ENCODE data around the gene MRPS23. TPM values are rescaled to one million over a fixed set of nuclear protein-coding genes. Genes with fewer than 3 reads are reported as not detected.

MRPS23 gene
- total RNA-seq, 6 experiments from 2014 or later = 47.0 to 62.5 (median 56.4) TPM

DNA sequence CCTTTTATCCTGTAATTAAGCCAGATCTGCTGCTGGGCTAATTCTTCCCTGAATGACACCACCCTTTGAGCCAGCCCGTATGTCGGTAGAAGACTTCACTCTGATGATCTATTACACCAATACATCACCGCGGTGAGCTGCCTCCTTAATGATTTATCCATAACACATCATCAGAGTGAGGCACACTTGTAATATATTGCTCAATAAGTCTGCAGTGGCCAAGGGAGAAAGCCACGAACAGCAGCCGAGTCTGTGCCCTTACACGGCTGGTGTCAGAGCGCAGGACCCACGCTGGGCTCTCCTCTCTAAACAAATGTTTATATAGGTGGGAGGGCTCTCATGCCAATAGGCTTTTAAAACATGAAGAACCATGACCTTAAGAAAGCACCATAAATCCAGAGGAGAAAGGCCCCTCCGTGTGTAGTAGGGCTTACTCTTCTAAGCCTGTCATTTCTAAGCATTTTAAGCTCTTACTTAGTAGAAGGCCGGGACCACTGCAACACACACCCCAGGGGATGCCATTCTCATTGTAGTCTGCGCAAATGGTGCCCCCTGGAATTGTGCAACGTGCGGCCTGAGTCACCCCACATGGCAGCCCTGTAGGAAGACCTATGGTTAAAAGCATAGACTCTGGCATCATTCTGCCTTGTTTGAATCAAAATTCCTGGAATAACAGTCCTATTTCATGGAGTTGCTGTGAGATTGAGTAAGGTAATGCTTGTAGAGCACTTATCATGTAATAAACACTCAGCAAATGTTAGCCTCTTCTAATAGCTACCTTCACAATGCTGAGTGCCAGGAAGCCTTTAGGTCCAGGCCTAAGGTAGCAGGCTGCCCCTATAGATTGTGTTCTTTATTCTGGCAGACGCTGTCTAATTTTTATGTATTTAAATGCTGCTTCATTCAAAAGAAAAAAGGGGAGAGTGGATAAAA is 26.1 kb downstream of the MRPS23 start:
- no peak for DNase-seq
- Mint-ChIP-seq H3K9me3 (no peaks in the 10 kb centered on the region), H3K4me3 (no peak overlapping the region)

DNA sequence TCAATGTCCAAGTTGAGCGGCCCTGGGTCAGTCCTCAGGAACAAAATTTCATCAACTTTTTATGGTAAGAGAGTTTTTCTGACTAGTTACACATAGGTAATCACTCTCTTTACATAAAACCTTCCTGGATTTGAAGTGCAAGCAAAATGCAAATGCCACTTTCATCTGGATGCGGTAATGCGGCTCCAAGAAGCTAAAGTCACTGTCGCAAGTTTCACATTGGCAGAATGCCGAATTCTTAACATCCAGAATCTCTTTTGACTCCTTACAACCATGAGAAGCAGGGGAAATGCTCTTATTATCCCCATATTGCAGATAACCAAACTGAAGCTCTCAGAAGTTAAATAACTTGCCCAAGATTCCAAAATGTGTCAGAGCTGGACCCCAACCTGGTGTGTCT is 30.0 kb downstream of the MRPS23 start:
- H3K36me3 Mint-ChIP-seq (ENCODE audit: low read depth) = no peaks in the 10 kb centered on the region
- H3K27me3 Mint-ChIP-seq (ENCODE audit: insufficient read depth) = peaks cover 29% of the 10 kb centered on the region
- no peak overlapping the region for H3K27ac Mint-ChIP-seq
- H3K9me3 Mint-ChIP-seq = no peaks in the 10 kb centered on the region
- no peak overlapping the region for H3K4me3 Mint-ChIP-seq
- no peak for DNase-seq
- no peaks in the 10 kb centered on the region for H3K4me1 Mint-ChIP-seq (ENCODE audit: low read depth)
- TF ChIP-seq, protein P1, sequence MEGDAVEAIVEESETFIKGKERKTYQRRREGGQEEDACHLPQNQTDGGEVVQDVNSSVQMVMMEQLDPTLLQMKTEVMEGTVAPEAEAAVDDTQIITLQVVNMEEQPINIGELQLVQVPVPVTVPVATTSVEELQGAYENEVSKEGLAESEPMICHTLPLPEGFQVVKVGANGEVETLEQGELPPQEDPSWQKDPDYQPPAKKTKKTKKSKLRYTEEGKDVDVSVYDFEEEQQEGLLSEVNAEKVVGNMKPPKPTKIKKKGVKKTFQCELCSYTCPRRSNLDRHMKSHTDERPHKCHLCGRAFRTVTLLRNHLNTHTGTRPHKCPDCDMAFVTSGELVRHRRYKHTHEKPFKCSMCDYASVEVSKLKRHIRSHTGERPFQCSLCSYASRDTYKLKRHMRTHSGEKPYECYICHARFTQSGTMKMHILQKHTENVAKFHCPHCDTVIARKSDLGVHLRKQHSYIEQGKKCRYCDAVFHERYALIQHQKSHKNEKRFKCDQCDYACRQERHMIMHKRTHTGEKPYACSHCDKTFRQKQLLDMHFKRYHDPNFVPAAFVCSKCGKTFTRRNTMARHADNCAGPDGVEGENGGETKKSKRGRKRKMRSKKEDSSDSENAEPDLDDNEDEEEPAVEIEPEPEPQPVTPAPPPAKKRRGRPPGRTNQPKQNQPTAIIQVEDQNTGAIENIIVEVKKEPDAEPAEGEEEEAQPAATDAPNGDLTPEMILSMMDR (IDR thresholded peaks at IDR 0.05) = no peak

More for the DNA sequence above, 26.1 kb downstream of the MRPS23 start:
- Mint-ChIP-seq H3K36me3 (ENCODE audit: low read depth) (no peaks in the 10 kb centered on the region), H3K27ac (no peak overlapping the region), H3K27me3 (ENCODE audit: insufficient read depth) (peaks cover 10% of the 10 kb centered on the region), H3K4me1 (ENCODE audit: low read depth) (no peaks in the 10 kb centered on the region)
- TF ChIP-seq, protein P1 (IDR thresholded peaks at IDR 0.05) = no peak

DNA sequence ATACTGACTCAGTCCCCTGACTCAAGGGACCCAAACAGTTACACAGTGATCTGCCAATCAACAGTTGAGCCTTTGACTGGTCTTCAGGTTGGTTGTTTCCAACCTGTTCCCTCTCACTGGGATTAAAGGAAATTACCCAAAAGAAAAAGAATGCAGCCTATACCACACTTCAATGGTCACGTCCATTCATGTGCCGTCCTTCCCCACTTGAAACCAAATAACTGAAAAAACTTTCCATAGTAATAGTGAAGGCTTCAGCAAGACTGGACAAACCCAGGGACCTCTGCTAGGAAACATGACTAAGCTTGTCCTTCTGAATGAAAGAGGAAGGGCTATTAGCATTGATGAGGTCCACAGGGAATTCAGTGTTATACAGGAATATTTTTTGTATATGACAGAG is 30.6 kb downstream of the MRPS23 start:
- Mint-ChIP-seq H3K36me3 (ENCODE audit: low read depth) (no peaks in the 10 kb centered on the region), H3K4me3 (no peak overlapping the region), H3K4me1 (ENCODE audit: low read depth) (no peaks in the 10 kb centered on the region), H3K9me3 (no peaks in the 10 kb centered on the region), H3K27ac (no peak overlapping the region), H3K27me3 (ENCODE audit: insufficient read depth) (peaks cover 29% of the 10 kb centered on the region)
- TF ChIP-seq, protein P1 (IDR thresholded peaks at IDR 0.05) = no peak
- DNase-seq = no peak

DNA sequence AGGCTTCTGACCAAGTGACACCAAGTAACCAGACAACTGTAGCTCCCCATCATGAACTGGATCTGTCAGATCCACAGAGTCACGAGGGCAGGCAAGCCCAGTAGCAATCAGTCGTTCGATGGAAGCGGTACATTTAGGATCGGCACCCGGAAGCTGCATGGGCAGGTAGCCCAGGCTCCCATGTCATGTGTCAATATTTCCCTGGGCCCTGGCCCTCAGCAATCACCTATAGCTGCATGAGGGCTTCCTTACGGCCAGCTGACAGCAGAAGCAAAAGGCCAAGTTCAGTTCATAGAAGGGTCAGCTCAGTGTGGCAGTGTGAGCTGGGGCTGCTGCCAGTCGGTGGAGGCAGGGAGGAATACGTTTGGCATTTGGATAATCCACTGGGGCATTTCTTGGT is 31.8 kb downstream of the MRPS23 start:
- Mint-ChIP-seq H3K27me3 (ENCODE audit: insufficient read depth) (peaks cover 32% of the 10 kb centered on the region), H3K4me3 (no peak overlapping the region), H3K36me3 (ENCODE audit: low read depth) (no peaks in the 10 kb centered on the region), H3K4me1 (ENCODE audit: low read depth) (no peaks in the 10 kb centered on the region), H3K27ac (no peak overlapping the region), H3K9me3 (no peaks in the 10 kb centered on the region)
- TF ChIP-seq, protein P1 (IDR thresholded peaks at IDR 0.05) = no peak
- no peak for DNase-seq

DNA sequence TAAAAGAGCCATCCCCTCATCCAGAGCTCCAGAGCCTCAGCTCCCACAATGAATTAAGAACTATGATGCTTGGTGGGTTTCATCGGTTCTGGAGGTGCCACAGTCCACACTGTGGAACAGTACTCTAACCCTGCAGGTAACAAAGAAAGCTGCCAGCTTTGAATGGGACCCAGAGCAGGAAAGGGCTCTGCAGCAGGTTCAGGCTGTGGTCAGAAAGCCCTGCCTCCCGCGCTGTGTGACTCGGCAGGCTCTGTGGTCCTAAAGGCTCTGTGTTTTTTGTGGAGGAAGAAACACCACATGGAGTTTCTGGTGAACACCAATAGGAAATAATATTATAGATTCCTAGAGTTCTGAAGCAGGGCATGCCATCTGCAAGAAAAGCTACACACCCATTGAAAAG is 32.5 kb downstream of the MRPS23 start:
- H3K4me3 Mint-ChIP-seq = no peak overlapping the region
- no peaks in the 10 kb centered on the region for H3K36me3 Mint-ChIP-seq (ENCODE audit: low read depth)
- no peak for DNase-seq
- TF ChIP-seq, protein P1 (IDR thresholded peaks at IDR 0.05) = no peak
- H3K27me3 Mint-ChIP-seq (ENCODE audit: insufficient read depth) = peaks cover 28% of the 10 kb centered on the region
- no peaks in the 10 kb centered on the region for H3K4me1 Mint-ChIP-seq (ENCODE audit: low read depth)
- no peaks in the 10 kb centered on the region for H3K9me3 Mint-ChIP-seq
- no peak overlapping the region for H3K27ac Mint-ChIP-seq

Measured in HFFc6 (cell line).